Parathyroid adenoma (tissue), 2 donors: ENCODE data around the gene METTL8.

ENCODE experiments used
- H2AFZ ChIP-seq: fragments of 300-600 bp; sonication (generic); one replicate; pipeline ENCODE4 v1.7.0; 2017; ENCODE audit warnings: antibody characterized with exemption, mild to moderate bottlenecking
- H3K27ac ChIP-seq: fragments of 300-600 bp; sonication (generic); one replicate; pipeline ENCODE4 v1.7.0; 2017
- H3K27me3 ChIP-seq: fragments of 300-600 bp; sonication (generic); one replicate; pipeline ENCODE4 v1.7.0; 2017; ENCODE audit warnings: low read length; ENCODE audit not compliant: control insufficient read depth, insufficient read depth
- H3K36me3 ChIP-seq: fragments of 300-600 bp; sonication (generic); one replicate; pipeline ENCODE4 v1.7.0; 2017; ENCODE audit warnings: low read length; ENCODE audit not compliant: control insufficient read depth, insufficient read depth
- H3K4me1 ChIP-seq: fragments of 300-600 bp; sonication (generic); one replicate; pipeline ENCODE4 v1.7.0; 2017; ENCODE audit warnings: control low read depth
- H3K4me2 ChIP-seq: fragments of 300-600 bp; sonication (generic); one replicate; pipeline ENCODE4 v1.7.0; 2017; ENCODE audit warnings: low read length
- H3K4me3 ChIP-seq: fragments of 300-600 bp; sonication (generic); one replicate; pipeline ENCODE4 v1.7.0; 2017; ENCODE audit warnings: low read depth, low read length
- H3K79me2 ChIP-seq: fragments of 300-600 bp; sonication (generic); one replicate; pipeline ENCODE4 v1.7.0; 2017; ENCODE audit warnings: control low read depth
- H3K9ac ChIP-seq: fragments of 300-600 bp; sonication (generic); one replicate; pipeline ENCODE4 v1.7.0; 2017; ENCODE audit warnings: mild to moderate bottlenecking
- H3K9me3 ChIP-seq: fragments of 300-600 bp; sonication (generic); one replicate; pipeline ENCODE4 v1.7.0; 2017; ENCODE audit warnings: low read length; ENCODE audit not compliant: control insufficient read depth
- CTCF ChIP-seq: fragments of 300-600 bp; sonication (generic); IDR thresholded peaks from one replicate; pipeline ENCODE4 v1.7.0; 2017; ENCODE audit warnings: antibody characterized with exemption, mild to moderate bottlenecking
- donor health status: primary hyperparathyroidism.

The METTL8 gene

GRCh38 chr2:171460537-171460936, 26.7 kb upstream of the METTL8 start:
- no peaks in the 10 kb centered on the region for H3K36me3 ChIP-seq
- H3K27ac ChIP-seq: no peak overlapping the region
- H2AFZ ChIP-seq: no peak overlapping the region
- no peak overlapping the region for H3K4me3 ChIP-seq
- no peak overlapping the region for H3K9ac ChIP-seq
- no peak overlapping the region for H3K4me2 ChIP-seq
- H3K9me3 ChIP-seq: no peaks in the 10 kb centered on the region
- no peaks in the 10 kb centered on the region for H3K79me2 ChIP-seq
- no peak for TF ChIP-seq CTCF
- H3K4me1 ChIP-seq: no peaks in the 10 kb centered on the region
- H3K27me3 ChIP-seq: no peaks in the 10 kb centered on the region

GRCh38 chr2:171459498-171459897, 25.7 kb upstream of the METTL8 start:
- no peaks in the 10 kb centered on the region for H3K4me1 ChIP-seq
- H3K9ac ChIP-seq: no peak overlapping the region
- H3K27ac ChIP-seq: no peak overlapping the region
- no peaks in the 10 kb centered on the region for H3K27me3 ChIP-seq
- H3K36me3 ChIP-seq: no peaks in the 10 kb centered on the region
- TF ChIP-seq CTCF: no peak
- H3K9me3 ChIP-seq: no peaks in the 10 kb centered on the region
- no peak overlapping the region for H3K4me3 ChIP-seq
- H2AFZ ChIP-seq: no peak overlapping the region
- H3K4me2 ChIP-seq: no peak overlapping the region
- H3K79me2 ChIP-seq: no peaks in the 10 kb centered on the region

GRCh38 chr2:171452773-171453172, 19.0 kb upstream of the METTL8 start:
- no peak overlapping the region for H3K27ac ChIP-seq
- TF ChIP-seq CTCF: no peak
- no peaks in the 10 kb centered on the region for H3K4me1 ChIP-seq
- no peak overlapping the region for H2AFZ ChIP-seq
- H3K36me3 ChIP-seq: no peaks in the 10 kb centered on the region
- no peaks in the 10 kb centered on the region for H3K9me3 ChIP-seq
- no peak overlapping the region for H3K4me3 ChIP-seq
- H3K9ac ChIP-seq: no peak overlapping the region
- no peaks in the 10 kb centered on the region for H3K27me3 ChIP-seq
- H3K79me2 ChIP-seq: no peaks in the 10 kb centered on the region
- no peak overlapping the region for H3K4me2 ChIP-seq

GRCh38 chr2:171451074-171451473, 17.3 kb upstream of the METTL8 start:
- H3K4me1 ChIP-seq: no peaks in the 10 kb centered on the region
- H3K9me3 ChIP-seq: no peaks in the 10 kb centered on the region
- H3K4me2 ChIP-seq: no peak overlapping the region
- no peak for TF ChIP-seq CTCF
- no peak overlapping the region for H2AFZ ChIP-seq
- H3K27ac ChIP-seq: no peak overlapping the region
- H3K79me2 ChIP-seq: no peaks in the 10 kb centered on the region
- no peaks in the 10 kb centered on the region for H3K36me3 ChIP-seq
- H3K27me3 ChIP-seq: no peaks in the 10 kb centered on the region
- H3K4me3 ChIP-seq: no peak overlapping the region
- H3K9ac ChIP-seq: no peak overlapping the region

GRCh38 chr2:171447675-171448074, 13.9 kb upstream of the METTL8 start:
- Histone ChIP-seq H3K36me3 (no peaks in the 10 kb centered on the region), H3K27me3 (no peaks in the 10 kb centered on the region), H2AFZ (no peak overlapping the region), H3K27ac (no peak overlapping the region), H3K4me1 (no peaks in the 10 kb centered on the region), H3K4me3 (no peak overlapping the region), H3K9me3 (no peaks in the 10 kb centered on the region), H3K79me2 (no peaks in the 10 kb centered on the region), H3K9ac (no peak overlapping the region), H3K4me2 (no peak overlapping the region)
- no peak for TF ChIP-seq CTCF
